Neural cell (in vitro differentiated cells): ENCODE measurements around the gene WRNIP1. TPM values are rescaled to one million over a fixed set of nuclear protein-coding genes. Genes with fewer than 3 reads are reported as not detected.

Experiments used
- H2AFZ ChIP-seq: fragments of 200-600, 300-800 bp; sonication (generic), shearing (Covaris generic); 2 replicates; pipeline ENCODE4 v1.6.0; 2014; ENCODE audit warnings: low read depth, mild to moderate bottlenecking, antibody characterized with exemption, low read length, moderate library complexity
- H3F3A ChIP-seq: fragments of 200-600 bp; shearing (Covaris generic); 2 replicates; pipeline ENCODE4 v1.6.1; 2016; ENCODE audit warnings: mild to moderate bottlenecking, moderate library complexity, mixed read lengths, antibody characterized with exemption, low read length; ENCODE audit not compliant: insufficient read depth, poor library complexity, severe bottlenecking
- H3K27ac ChIP-seq: fragments of 200-600, 300-800 bp; sonication (generic), shearing (Covaris generic); 2 replicates; pipeline ENCODE4 v1.5.1; 2014; ENCODE audit warnings: mild to moderate bottlenecking, low read length, moderate library complexity
- H3K27me3 ChIP-seq: fragments of 300-800, 200-600 bp; sonication (generic), shearing (Covaris generic); 2 replicates; pipeline ENCODE4 v1.6.0; 2014; ENCODE audit warnings: mild to moderate bottlenecking, low read depth, low read length, moderate library complexity; ENCODE audit not compliant: insufficient read depth
- H3K36me3 ChIP-seq: fragments of 300-800, 200-600 bp; sonication (generic), shearing (Covaris generic); 2 replicates; pipeline ENCODE4 v1.5.1; 2014; ENCODE audit warnings: mild to moderate bottlenecking, antibody characterized with exemption, low read length, moderate library complexity; ENCODE audit not compliant: insufficient read depth
- H3K4me2 ChIP-seq: fragments of 300-800, 200-600 bp; sonication (generic), shearing (Covaris generic); 2 replicates; pipeline ENCODE4 v1.6.0; 2014; ENCODE audit warnings: mild to moderate bottlenecking, low read length
- H3K4me3 ChIP-seq: fragments of 300-800, 200-600 bp; sonication (generic), shearing (Covaris generic); 2 replicates; pipeline ENCODE4 v1.5.1; 2014; ENCODE audit warnings: mild to moderate bottlenecking, low read length, moderate library complexity
- H3K79me2 ChIP-seq: fragments of 200-600 bp; shearing (Covaris generic); replicated peaks from 2 replicates; pipeline ENCODE4 v1.6.0; 2014; ENCODE audit warnings: mild to moderate bottlenecking, low read length, moderate library complexity; ENCODE audit not compliant: insufficient read depth
- H3K9ac ChIP-seq: fragments of 300-800, 200-600 bp; sonication (generic), shearing (Covaris generic); 2 replicates; pipeline ENCODE4 v1.6.1; 2016; ENCODE audit warnings: mild to moderate bottlenecking, low read length, mixed read lengths
- H3K9me2 ChIP-seq: fragments of 200-600 bp; shearing (Covaris generic); 2 replicates; pipeline ENCODE4 v1.6.1; 2016; ENCODE audit warnings: mild to moderate bottlenecking, low read length, mixed read lengths; ENCODE audit not compliant: insufficient read depth
- H3K9me3 ChIP-seq: fragments of 200-600, 300-800 bp; sonication (generic), shearing (Covaris generic); 2 replicates; pipeline ENCODE4 v1.6.1; 2016; ENCODE audit warnings: mild to moderate bottlenecking, mixed run types, low read length, moderate library complexity, mixed read lengths
- H4K20me1 ChIP-seq: fragments of 200-600 bp; shearing (Covaris generic); 2 replicates; pipeline ENCODE4 v1.6.1; 2016; ENCODE audit warnings: mild to moderate bottlenecking, mixed run types; ENCODE audit not compliant: insufficient read depth
- CTCF ChIP-seq: fragments of 450-650 bp; IDR thresholded peaks from 2 replicates; pipeline ENCODE4 v1.5.1; 2014; ENCODE audit warnings: antibody characterized with exemption, mild to moderate bottlenecking, moderate library complexity; ENCODE audit not compliant: poor library complexity, severe bottlenecking
- EP300 ChIP-seq: fragments of 450-650 bp; conservative IDR thresholded peaks from 2 replicates; pipeline ENCODE4 v1.6.1; 2014; ENCODE audit warnings: antibody characterized with exemption, mild to moderate bottlenecking, moderate library complexity; ENCODE audit not compliant: poor library complexity, severe bottlenecking
- EZH2 ChIP-seq: fragments of 200-600, 300-800 bp; shearing (Covaris generic), sonication (generic); IDR thresholded peaks from 2 replicates; pipeline ENCODE4 v1.6.1; 2014; ENCODE audit warnings: antibody characterized with exemption, low read length, borderline replicate concordance, mild to moderate bottlenecking; ENCODE audit not compliant: insufficient read depth, poor library complexity, severe bottlenecking
- MXI1 ChIP-seq: fragments of 450-650 bp; conservative IDR thresholded peaks from 2 replicates; pipeline ENCODE4 v1.6.1; 2014; ENCODE audit warnings: antibody characterized with exemption, mild to moderate bottlenecking; ENCODE audit not compliant: poor library complexity, severe bottlenecking
- POLR2AphosphoS5 ChIP-seq: IDR thresholded peaks from 2 replicates; pipeline ENCODE4 v1.6.1; 2012
- RAD21 ChIP-seq: fragments of 450-650 bp; conservative IDR thresholded peaks from 2 replicates; pipeline ENCODE4 v1.6.1; 2014; ENCODE audit warnings: antibody characterized with exemption, mild to moderate bottlenecking, moderate library complexity
- REST ChIP-seq: IDR thresholded peaks from 2 replicates; pipeline ENCODE4 v1.6.1; 2012; ENCODE audit warnings: borderline replicate concordance
- SMC3 ChIP-seq: fragments of 450-650 bp; conservative IDR thresholded peaks from 2 replicates; pipeline ENCODE4 v1.6.1; 2014; ENCODE audit warnings: antibody characterized with exemption, mild to moderate bottlenecking, moderate library complexity; ENCODE audit not compliant: poor library complexity
- TAF1 ChIP-seq: IDR thresholded peaks from 2 replicates; pipeline ENCODE4 v1.6.1; 2012; ENCODE audit warnings: low read depth
- polyA plus RNA-seq: library from polyadenylated mRNA; depleted of rRNA; stranded (reverse); fragments of >200 nt; gene quantifications from 2 replicates; pipeline ENCODE4 v1.2.3, GENCODE V29; 2014

Gene WRNIP1
- polyA plus RNA-seq, 1 donor from 2014 or later, result 93.7 TPM

GRCh38 chr6:2721219-2721618 is 44.0 kb upstream of the WRNIP1 start:
- H2AFZ ChIP-seq, result no peak overlapping the region
- no peaks in the 10 kb centered on the region for H4K20me1 ChIP-seq
- H3K36me3 ChIP-seq, result no peaks in the 10 kb centered on the region
- no peaks in the 10 kb centered on the region for H3F3A ChIP-seq
- H3K27ac ChIP-seq, result no peak overlapping the region
- no peak overlapping the region for H3K4me3 ChIP-seq
- H3K9ac ChIP-seq, result no peak overlapping the region
- H3K9me3 ChIP-seq, result no peaks in the 10 kb centered on the region
- H3K27me3 ChIP-seq, result no peaks in the 10 kb centered on the region
- no peak overlapping the region for H3K4me2 ChIP-seq
- TF ChIP-seq RAD21, result no peak
- TF ChIP-seq MXI1, result no peak
- TF ChIP-seq SMC3, result no peak
- TF ChIP-seq CTCF, result no peak
- TF ChIP-seq EZH2, result no peak
- no peak for TF ChIP-seq REST
- TF ChIP-seq TAF1, result no peak
- no peak for TF ChIP-seq EP300
- no peak for TF ChIP-seq POLR2AphosphoS5
- H3K79me2 ChIP-seq, result no peaks in the 10 kb centered on the region
- no peaks in the 10 kb centered on the region for H3K9me2 ChIP-seq

- H3K4me3 ChIP-seq, result no peak overlapping the region
- H3K27ac ChIP-seq, result no peak overlapping the region
- no peaks in the 10 kb centered on the region for H3F3A ChIP-seq
- TF ChIP-seq CTCF, result no peak
- TF ChIP-seq SMC3, result no peak
- no peak for TF ChIP-seq REST
- TF ChIP-seq MXI1, result no peak
- no peak for TF ChIP-seq POLR2AphosphoS5
- no peak for TF ChIP-seq TAF1
- no peak for TF ChIP-seq EZH2
- no peak for TF ChIP-seq RAD21
- no peak for TF ChIP-seq EP300
- no peaks in the 10 kb centered on the region for H3K9me2 ChIP-seq
- no peak overlapping the region for H3K9ac ChIP-seq
- no peaks in the 10 kb centered on the region for H3K79me2 ChIP-seq
- no peaks in the 10 kb centered on the region for H3K27me3 ChIP-seq
- no peaks in the 10 kb centered on the region for H3K9me3 ChIP-seq
- H4K20me1 ChIP-seq, result no peaks in the 10 kb centered on the region
- no peak overlapping the region for H2AFZ ChIP-seq
- no peaks in the 10 kb centered on the region for H3K36me3 ChIP-seq
- no peak overlapping the region for H3K4me2 ChIP-seq
These were observed 39.7 kb upstream of the WRNIP1 start for GRCh38 chr6:2725364-2725988.
